AG04450 (cell line): ENCODE measurements around the gene RRP1B. TPM values are rescaled to one million over a fixed set of nuclear protein-coding genes. Genes with fewer than 3 reads are reported as not detected.
A peak's percentile ranks its signal among the peaks of the same experiment; 100 is the strongest.

Experiments
- CTCF ChIA-PET: fragments of 300-600, 350-600 bp; formaldehyde crosslinking; extraction: SDS; loops from one replicate; lab custom pipeline; 2022; ENCODE audit warnings: antibody characterized with exemption, inconsistent platforms; lab: Charles Lee
- POLR2A ChIA-PET: fragments of 350-600 bp; formaldehyde crosslinking; extraction: SDS; loops from one replicate; lab custom pipeline; 2021; ENCODE audit warnings: antibody characterized with exemption, inconsistent platforms; lab: Yijun Ruan, JAX
- DNase-seq: peaks from one replicate; pipeline ENCODE4 v3.0.0-alpha.2; 2011; ENCODE audit warnings: low read depth, low spot score
- H3K27ac ChIP-seq: one replicate; pipeline ENCODE4 v1.5.1; 2012; ENCODE audit warnings: low read depth, low read length, control low read depth
- H3K27me3 ChIP-seq: one replicate; pipeline ENCODE4 v1.6.0; 2012; ENCODE audit warnings: low read length; ENCODE audit not compliant: control insufficient read depth, insufficient read depth
- H3K4me3 ChIP-seq: 2 replicates; pipeline ENCODE4 v1.5.1; 2011; ENCODE audit warnings: mild to moderate bottlenecking, low read depth, low read length, control low read depth
- H3K9me3 ChIP-seq: 2 replicates; pipeline ENCODE4 v1.5.1; 2012; ENCODE audit warnings: low read length; ENCODE audit not compliant: control insufficient read depth, insufficient read depth
- polyA minus RNA-seq: library from RNA; depleted of rRNA, polyadenylated mRNA; stranded (reverse); fragments of >200 nt; gene quantifications from 2 replicates; pipeline ENCODE4 v1.2.3, GENCODE V29; 2011; rRNA and poly(A)+ RNA removed
- polyA plus RNA-seq: library from polyadenylated mRNA; depleted of rRNA; stranded (reverse); fragments of >200 nt; gene quantifications from 2 replicates; pipeline ENCODE4 v1.2.3, GENCODE V29; 2011; rRNA removed
- TF ChIP-seq, protein P1 (sequence below): IDR thresholded peaks from 2 replicates; pipeline ENCODE4 v1.5.1; 2011; ENCODE audit warnings: low read depth, low read length, control low read depth, inconsistent platforms

The RRP1B gene, protein sequence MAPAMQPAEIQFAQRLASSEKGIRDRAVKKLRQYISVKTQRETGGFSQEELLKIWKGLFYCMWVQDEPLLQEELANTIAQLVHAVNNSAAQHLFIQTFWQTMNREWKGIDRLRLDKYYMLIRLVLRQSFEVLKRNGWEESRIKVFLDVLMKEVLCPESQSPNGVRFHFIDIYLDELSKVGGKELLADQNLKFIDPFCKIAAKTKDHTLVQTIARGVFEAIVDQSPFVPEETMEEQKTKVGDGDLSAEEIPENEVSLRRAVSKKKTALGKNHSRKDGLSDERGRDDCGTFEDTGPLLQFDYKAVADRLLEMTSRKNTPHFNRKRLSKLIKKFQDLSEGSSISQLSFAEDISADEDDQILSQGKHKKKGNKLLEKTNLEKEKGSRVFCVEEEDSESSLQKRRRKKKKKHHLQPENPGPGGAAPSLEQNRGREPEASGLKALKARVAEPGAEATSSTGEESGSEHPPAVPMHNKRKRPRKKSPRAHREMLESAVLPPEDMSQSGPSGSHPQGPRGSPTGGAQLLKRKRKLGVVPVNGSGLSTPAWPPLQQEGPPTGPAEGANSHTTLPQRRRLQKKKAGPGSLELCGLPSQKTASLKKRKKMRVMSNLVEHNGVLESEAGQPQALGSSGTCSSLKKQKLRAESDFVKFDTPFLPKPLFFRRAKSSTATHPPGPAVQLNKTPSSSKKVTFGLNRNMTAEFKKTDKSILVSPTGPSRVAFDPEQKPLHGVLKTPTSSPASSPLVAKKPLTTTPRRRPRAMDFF
- polyA plus RNA-seq (15.4 and 17.4 TPM in 2 replicates), polyA minus RNA-seq (17.3 and 17.8 TPM in 2 replicates)

DNA sequence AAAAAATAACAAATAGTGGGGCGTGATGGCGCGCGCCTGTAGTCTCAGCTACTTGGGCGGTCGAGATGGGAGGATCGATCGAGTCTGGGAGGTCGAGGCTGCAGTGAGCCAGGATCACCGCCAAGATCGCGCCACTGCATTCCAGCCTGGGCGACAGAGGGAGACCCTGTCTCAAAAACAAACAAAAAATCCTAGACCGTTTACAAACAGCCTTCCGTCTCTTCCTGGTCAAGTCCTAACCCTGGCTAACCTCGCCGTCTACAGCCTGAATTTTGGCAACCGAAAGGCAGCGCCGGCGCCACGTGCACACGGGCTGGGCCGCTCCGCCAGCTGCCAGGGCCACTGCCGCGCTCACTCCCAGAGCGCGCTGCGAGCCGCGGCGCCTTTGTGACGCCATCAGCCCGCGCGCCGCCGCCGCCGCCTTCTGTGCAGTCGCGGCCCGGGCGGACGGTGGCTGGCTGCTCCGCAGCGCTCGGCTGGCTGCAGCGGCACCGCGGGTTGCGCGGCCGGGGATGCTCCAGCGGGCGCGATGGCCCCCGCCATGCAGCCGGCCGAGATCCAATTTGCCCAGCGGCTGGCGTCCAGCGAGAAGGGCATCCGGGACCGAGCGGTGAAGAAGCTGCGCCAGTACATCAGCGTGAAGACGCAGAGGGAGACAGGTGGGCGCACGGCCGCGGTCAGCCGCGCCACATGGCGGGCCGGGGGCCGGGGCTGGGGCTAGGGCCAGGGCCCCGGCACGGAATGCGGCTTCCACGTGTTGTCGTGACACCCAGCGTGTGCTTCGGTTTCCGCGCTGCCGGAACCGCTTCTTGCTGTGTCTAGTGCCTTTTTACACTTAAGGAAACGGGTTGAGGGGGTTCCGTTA lies at the start of gene RRP1B, which contains the start of gene HSF2BP:
RRP1B (plus strand) TSS at position 425 of the 865 bp plus-strand sequence; CDS start at position 530, 105 bp downstream.
HSF2BP (minus strand) TSS at position 353 of the 865 bp plus-strand sequence. CDS start 1,392 bp downstream, outside the sequence.
- ChIA-PET CTCF (no interaction called here), POLR2A (interaction anchor here (1.6 kb wide), 1 partner anchor 69 kb away, joined by 5 read pairs; no protein-coding TSS in a partner anchor)
- H3K27me3 ChIP-seq: no peaks in the 10 kb centered on the region
- TF ChIP-seq, protein P1, sequence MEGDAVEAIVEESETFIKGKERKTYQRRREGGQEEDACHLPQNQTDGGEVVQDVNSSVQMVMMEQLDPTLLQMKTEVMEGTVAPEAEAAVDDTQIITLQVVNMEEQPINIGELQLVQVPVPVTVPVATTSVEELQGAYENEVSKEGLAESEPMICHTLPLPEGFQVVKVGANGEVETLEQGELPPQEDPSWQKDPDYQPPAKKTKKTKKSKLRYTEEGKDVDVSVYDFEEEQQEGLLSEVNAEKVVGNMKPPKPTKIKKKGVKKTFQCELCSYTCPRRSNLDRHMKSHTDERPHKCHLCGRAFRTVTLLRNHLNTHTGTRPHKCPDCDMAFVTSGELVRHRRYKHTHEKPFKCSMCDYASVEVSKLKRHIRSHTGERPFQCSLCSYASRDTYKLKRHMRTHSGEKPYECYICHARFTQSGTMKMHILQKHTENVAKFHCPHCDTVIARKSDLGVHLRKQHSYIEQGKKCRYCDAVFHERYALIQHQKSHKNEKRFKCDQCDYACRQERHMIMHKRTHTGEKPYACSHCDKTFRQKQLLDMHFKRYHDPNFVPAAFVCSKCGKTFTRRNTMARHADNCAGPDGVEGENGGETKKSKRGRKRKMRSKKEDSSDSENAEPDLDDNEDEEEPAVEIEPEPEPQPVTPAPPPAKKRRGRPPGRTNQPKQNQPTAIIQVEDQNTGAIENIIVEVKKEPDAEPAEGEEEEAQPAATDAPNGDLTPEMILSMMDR: 0 out of 2 replicates have a peak, but pooled peaks have one; percentile 4
- peak within 1 kb of the TSS; percentile 80 for H3K4me3 ChIP-seq
- H3K9me3 ChIP-seq: peaks cover 9% of the 10 kb centered on the region; the same call in 1 of the 2 replicates
- peak within 1 kb of the TSS; percentile 82 for H3K27ac ChIP-seq
- DNase-seq: no peak

DNA sequence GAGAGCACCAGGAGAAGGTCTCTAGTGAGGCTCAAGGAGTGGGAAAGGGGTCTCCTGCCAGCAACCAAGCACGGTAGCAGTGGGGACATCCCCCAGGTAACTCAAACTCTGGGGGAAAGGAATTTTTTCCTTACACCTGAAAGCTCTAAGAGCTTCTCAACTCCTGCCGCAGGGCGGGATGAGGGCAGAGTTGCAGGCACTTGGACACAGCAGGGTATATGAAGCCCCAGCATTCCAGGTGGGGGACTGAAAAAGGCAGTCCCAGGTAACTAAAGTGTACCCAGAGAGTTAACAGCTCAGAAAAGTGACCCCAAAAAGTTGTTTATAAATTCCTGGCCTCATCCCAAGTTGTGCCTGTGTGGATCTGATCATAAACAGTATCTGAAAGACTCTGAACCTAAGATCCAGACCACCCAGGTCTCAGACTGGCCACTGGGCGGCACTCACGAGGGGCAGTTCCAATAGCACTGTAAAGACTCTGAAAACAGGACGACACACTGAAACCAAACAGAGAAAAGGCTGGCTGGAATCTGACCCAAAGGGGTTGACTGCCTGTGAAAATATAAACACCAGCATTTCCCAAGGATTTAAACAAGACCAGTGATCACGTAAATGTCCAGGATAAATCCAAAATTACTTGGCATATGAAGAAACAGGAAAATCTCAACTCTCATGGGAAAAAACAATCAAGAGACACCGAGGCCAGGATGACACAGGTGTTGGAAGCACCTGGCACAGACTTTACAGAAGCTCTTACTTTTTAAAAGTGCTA lies 47.6 kb upstream of the RRP1B start:
- TF ChIP-seq, protein P1: peak; percentile 91
- H3K9me3 ChIP-seq: no peaks in the 10 kb centered on the region
- H3K27me3 ChIP-seq: no peaks in the 10 kb centered on the region
- peak; percentile 82 for DNase-seq
- no peak overlapping the region for H3K4me3 ChIP-seq
- ChIA-PET POLR2A (interaction anchor here (1.4 kb wide), 1 partner anchor 13 kb away, joined by 3 read pairs; no protein-coding TSS in a partner anchor), CTCF (interaction anchor here (0.9 to 4.2 kb wide), 17 partner anchors 8 to 620 kb away, joined by 3 to 35 read pairs (median 6); no protein-coding TSS in a partner anchor)
- H3K27ac ChIP-seq: peak overlapping the region; percentile 69

DNA sequence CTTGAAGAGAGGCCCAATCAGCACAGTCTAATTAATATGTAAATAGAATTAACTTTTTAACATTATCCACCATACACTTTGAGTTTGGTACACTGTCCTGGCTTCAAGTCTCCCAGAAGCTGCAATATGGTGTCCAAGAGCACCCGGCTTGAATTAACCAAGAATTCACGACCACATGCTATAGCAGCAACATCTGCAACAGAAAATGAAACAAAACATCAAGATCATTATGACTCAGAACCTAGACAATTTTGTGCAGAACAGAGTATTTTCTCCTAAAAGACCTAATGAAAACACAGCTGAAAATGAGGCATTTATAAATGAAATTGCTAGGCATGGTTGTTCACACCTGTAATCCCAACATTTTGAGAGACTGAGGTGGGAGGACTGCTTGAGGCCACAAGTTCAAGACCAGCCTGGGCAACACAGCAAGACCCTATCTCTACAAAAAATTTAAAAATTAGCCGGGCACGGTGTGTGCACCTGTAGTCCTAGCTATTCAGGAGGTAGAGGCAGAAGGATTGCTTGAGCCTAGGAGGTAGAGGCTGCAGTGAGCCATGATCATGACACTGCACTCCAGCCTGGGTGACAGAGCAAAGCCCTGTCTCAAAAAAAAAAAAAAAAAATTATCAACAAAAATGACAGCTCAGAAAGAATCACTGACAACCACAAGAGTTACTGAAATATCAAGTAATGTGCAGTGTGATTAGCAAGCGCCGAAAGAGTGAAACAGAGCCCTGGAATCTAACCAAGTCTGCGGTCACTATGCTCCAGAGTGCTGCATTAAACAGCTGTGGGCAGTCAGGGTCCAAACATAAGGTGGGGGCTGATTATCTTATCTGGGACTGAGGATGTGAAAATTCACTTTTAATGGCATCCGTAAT lies 45.4 kb upstream of the RRP1B start:
- ChIA-PET CTCF (interaction anchor here (0.6 to 1.6 kb wide), 2 partner anchors 31 to 425 kb away, joined by 3 to 10 read pairs; no protein-coding TSS in a partner anchor), POLR2A (no interaction called here)
- no peaks in the 10 kb centered on the region for H3K9me3 ChIP-seq
- no peaks in the 10 kb centered on the region for H3K27me3 ChIP-seq
- DNase-seq: no peak
- TF ChIP-seq, protein P1: no peak
- H3K4me3 ChIP-seq: no peak overlapping the region
- H3K27ac ChIP-seq: no peak overlapping the region
